Measurements from ENCODE around the gene CD8B2. TPM values are rescaled to one million over a fixed set of nuclear protein-coding genes. Genes with fewer than 3 reads are reported as not detected.

The CD8B2 gene
- total RNA-seq, 1 donor from 2014 or later = 0.21 TPM

GRCh38 chr2:106542746-106543359 lies 55.7 kb downstream of the CD8B2 start:
- DNase-seq (peak; percentile 74), ATAC-seq (peak; percentile 91 to 92)
- no peak overlapping the region for H3K27ac ChIP-seq
- no peaks in the 10 kb centered on the region for H3K4me1 ChIP-seq
- intact Hi-C loops (cut with DNase I) = no loop called here
- H3K27me3 ChIP-seq (ENCODE audit: low read depth) = no peaks in the 10 kb centered on the region
- no peaks in the 10 kb centered on the region for H3K9me3 ChIP-seq
- no peaks in the 10 kb centered on the region for H3K36me3 ChIP-seq
- H3K4me3 ChIP-seq = peak overlapping the region; percentile 17
- peak; percentile 90 for TF ChIP-seq CTCF (IDR thresholded peaks at IDR 0.05)

GRCh38 chr2:106545007-106545406 lies 57.8 kb downstream of the CD8B2 start:
- H3K9me3 ChIP-seq = no peaks in the 10 kb centered on the region
- no peak overlapping the region for H3K27ac ChIP-seq
- H3K27me3 ChIP-seq (ENCODE audit: low read depth) = no peaks in the 10 kb centered on the region
- ATAC-seq = no peak
- TF ChIP-seq CTCF (IDR thresholded peaks at IDR 0.05) = no peak
- no peak overlapping the region for H3K4me3 ChIP-seq
- intact Hi-C loops (cut with DNase I) = no loop called here
- no peaks in the 10 kb centered on the region for H3K36me3 ChIP-seq
- no peak for DNase-seq
- H3K4me1 ChIP-seq = no peaks in the 10 kb centered on the region

- no peak for ATAC-seq
- intact Hi-C loops (cut with DNase I) = no loop called here
Observed at GRCh38 chr2:106546391-106546990, 59.3 kb downstream of the CD8B2 start.

GRCh38 chr2:106547164-106547903 lies 60.2 kb downstream of the CD8B2 start:
- peak; percentile 51 for DNase-seq
- Histone ChIP-seq H3K4me3 (no peak overlapping the region), H3K27me3 (ENCODE audit: low read depth) (no peaks in the 10 kb centered on the region), H3K27ac (no peak overlapping the region), H3K4me1 (no peaks in the 10 kb centered on the region), H3K36me3 (no peaks in the 10 kb centered on the region), H3K9me3 (no peaks in the 10 kb centered on the region)
- TF ChIP-seq CTCF (IDR thresholded peaks at IDR 0.05) = no peak
- intact Hi-C loops (cut with DNase I) = no loop called here
- ATAC-seq = no peak

More at GRCh38 chr2:106546391-106546990, 59.3 kb downstream of the CD8B2 start:
- no peak for DNase-seq
- no peaks in the 10 kb centered on the region for H3K27me3 ChIP-seq (ENCODE audit: low read depth)
- H3K27ac ChIP-seq = no peak overlapping the region
- no peaks in the 10 kb centered on the region for H3K4me1 ChIP-seq
- H3K36me3 ChIP-seq = no peaks in the 10 kb centered on the region
- no peak for TF ChIP-seq CTCF (IDR thresholded peaks at IDR 0.05)
- no peak overlapping the region for H3K4me3 ChIP-seq
- H3K9me3 ChIP-seq = no peaks in the 10 kb centered on the region

- Histone ChIP-seq H3K36me3 (no peaks in the 10 kb centered on the region), H3K4me1 (no peaks in the 10 kb centered on the region), H3K9me3 (no peaks in the 10 kb centered on the region), H3K27me3 (ENCODE audit: low read depth) (no peaks in the 10 kb centered on the region), H3K4me3 (no peak overlapping the region), H3K27ac (no peak overlapping the region)
- TF ChIP-seq CTCF (IDR thresholded peaks at IDR 0.05) = no peak
- intact Hi-C loops (cut with DNase I) = no loop called here
- peak in 1 of 2 donors; percentile 30 for ATAC-seq
- no peak for DNase-seq
Observed at GRCh38 chr2:106551417-106552130, 64.4 kb downstream of the CD8B2 start.

Data from lower lobe of right lung (tissue), 2 donors.